ENCODE results near the gene WNT7B.

WNT7B gene

DNA sequence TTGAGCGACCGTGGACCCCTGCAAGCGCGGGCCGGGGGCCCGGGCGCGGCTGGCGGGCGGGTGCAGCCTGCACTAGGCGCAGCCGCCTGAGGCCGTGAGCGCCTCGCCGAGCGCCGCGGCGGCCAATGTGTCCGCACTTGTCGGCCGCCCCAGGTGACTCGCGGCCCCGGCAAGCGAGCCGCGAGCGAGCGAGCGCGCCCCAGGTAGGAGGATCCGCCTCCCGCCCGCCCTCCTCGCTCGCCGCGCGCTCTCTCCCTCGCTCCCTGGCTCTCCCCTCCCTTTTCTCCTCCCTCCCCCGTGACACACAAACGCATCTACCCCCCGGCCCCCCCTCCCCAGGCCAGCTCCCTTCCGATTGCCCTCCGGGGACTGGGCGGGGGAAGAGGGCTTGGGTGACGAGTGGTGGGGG is at the start of gene WNT7B:
Gene WNT7B (minus strand): TSS at position 160 of the 409 bp plus-strand sequence. CDS start 408 bp downstream, outside the sequence.
- no peak for DNase-seq (ENCODE audit: low read depth in 3 of 3)

GRCh38 chr22:46025973-46026898 is 49.3 kb upstream of the WNT7B start:
- no peak for DNase-seq (ENCODE audit: low read depth in 3 of 3)

GRCh38 chr22:46025225-46025972 is 48.4 kb upstream of the WNT7B start:
- DNase-seq (ENCODE audit: low read depth in 3 of 3), result no peak

DNA sequence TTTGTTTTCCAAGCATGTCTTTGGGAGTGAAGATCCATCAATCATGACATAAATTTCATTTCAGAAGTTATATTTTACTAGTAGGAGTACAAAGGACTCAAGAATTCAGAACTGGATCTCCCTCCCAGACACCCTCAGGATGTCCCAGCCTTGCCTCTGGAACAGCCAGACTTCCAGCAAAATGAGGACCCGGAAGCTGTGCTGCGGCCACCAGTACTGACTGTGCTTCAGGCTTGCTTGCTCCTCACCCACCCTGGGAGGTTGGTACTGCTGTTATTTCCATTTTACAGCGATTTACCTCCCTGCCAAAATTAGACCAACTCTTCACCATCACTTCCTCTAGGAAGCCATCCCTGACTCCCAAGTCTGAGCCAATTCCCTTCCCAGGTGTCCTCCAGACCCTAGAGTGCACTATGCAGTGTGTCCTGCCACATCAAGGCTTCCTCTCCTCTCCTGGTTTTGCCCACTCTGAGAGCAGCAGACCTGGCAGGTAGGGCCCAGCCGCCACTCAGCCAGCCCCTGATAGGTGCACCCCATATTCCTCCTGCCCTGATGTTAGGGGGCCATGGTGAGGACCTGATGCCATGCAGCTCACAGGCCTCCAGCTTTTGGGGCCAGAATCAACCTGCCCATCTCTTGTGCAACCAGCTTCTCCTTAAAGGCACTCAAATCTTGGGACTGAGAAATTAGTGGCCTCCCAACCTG is 47.3 kb upstream of the WNT7B start:
- no peak for DNase-seq (ENCODE audit: low read depth in 3 of 3)

DNA sequence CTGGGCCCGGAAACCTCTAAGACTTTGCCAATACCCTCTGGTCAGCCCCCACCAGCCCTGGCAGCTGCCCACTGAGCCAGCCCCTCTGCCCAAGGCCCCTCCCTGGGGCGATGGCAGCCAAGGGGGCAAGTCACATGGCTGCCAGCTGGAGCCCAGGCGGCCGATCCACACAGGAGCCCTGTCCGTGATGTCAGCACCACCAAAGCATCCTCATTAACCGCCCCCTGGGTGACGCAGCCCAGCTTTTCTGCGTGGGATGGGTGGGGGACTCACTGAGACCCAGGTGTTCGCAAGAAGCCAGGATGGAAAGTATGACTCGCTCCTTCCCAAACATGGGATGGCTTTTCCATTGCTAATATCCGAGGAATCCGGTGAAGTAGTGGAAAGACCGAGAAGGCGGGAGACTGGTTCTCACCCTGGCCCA is 46.6 kb upstream of the WNT7B start:
- no peak for DNase-seq (ENCODE audit: low read depth in 3 of 3)

- DNase-seq (ENCODE audit: low read depth in 3 of 3), result no peak
Measured at GRCh38 chr22:46022881-46023512, 46.0 kb upstream of the WNT7B start.

GRCh38 chr22:46021577-46021976 is 44.6 kb upstream of the WNT7B start:
- no peak for DNase-seq (ENCODE audit: low read depth in 3 of 3)

- DNase-seq (ENCODE audit: low read depth in 3 of 3), result no peak
Measured at GRCh38 chr22:46019351-46019750, 42.4 kb upstream of the WNT7B start.

- no peak for DNase-seq (ENCODE audit: low read depth in 3 of 3)
Measured at GRCh38 chr22:46018859-46019258, 41.9 kb upstream of the WNT7B start.

- no peak for DNase-seq (ENCODE audit: low read depth in 3 of 3)
Measured at GRCh38 chr22:46017166-46017565, 40.2 kb upstream of the WNT7B start.

DNA sequence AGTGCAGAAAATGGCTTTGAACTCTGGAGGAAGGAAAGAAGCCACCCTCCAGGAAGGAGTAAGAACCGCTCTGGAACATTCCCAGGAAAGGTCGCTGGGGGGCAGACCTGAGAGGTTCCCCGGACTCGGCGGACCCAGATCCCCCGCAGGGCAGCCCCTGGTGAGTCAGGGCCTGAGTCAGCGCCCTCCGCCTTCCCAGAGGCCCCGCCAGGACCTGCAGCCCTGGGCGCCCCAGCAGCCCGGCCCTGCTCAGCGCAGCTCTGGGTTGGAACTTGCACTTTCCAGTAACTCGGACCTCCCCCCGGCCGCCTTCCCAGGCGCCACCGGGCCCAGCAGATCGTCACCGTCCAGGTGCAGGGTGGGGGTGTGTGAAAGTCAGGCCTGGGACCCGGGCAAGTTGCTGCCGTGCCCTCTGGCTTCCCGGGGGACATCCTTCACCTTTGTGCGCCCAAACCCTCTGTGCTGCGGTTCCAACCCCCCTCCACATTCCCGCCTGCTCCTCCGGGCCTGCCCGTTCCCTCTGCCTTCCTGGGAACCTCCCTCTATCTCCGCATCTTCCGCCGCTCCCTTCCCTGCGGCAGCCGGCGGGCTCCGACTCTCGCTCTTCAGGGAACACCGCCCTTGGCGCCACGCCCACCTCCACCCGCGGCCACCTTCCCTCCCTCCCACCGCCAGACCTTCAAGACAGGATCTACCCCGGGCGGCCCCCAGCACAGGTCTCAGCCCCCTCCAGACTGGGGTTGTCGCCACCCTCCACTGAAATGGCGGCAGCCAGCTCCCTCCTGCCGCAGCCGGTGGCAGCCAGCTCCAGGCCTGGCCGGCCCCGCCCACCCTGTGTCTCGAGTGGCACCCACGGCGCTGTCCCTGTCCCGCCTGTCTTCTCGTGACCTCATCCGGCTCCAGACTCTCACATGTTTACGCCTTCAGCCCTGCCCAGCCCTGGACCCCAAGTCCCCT is 36.8 kb upstream of the WNT7B start:
- DNase-seq (ENCODE audit: low read depth in 3 of 3), result peak; percentile 85 to 89 (median 85)

GRCh38 chr22:46012881-46013281 is 35.9 kb upstream of the WNT7B start:
- no peak for DNase-seq (ENCODE audit: low read depth in 3 of 3)

- no peak for DNase-seq (ENCODE audit: low read depth in 3 of 3)
Measured at GRCh38 chr22:46012182-46012880, 35.4 kb upstream of the WNT7B start.

DNA sequence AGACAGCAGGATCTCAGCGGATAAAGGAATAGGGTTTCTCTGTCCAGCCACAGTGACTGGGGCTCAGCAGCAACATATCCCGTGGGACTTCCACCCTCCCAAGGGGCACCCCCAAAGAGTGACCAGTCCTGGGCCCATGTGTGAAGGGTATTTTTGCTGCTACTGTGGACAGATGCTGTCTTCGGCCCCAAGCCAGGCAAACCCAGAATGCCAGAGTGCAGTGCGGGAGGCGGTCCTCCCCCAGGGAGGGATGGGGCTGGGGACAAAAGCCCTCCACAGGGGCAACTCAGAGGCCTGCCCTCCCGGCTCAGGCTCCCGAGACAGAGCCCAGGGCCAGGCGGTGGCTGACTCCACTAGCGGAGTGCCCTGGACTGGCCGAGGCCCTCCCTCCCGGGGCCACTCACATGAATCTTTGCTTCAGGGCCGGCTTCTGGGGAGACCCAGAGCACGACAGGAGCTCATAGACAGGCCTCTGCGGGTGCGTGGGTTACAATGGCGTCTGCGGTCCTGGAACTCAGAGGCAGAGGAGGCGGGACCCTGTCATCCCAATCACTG is 34.7 kb upstream of the WNT7B start:
- no peak for DNase-seq (ENCODE audit: low read depth in 3 of 3)

- no peak for DNase-seq (ENCODE audit: low read depth in 3 of 3)
Measured at GRCh38 chr22:46010951-46011626, 34.1 kb upstream of the WNT7B start.

DNA sequence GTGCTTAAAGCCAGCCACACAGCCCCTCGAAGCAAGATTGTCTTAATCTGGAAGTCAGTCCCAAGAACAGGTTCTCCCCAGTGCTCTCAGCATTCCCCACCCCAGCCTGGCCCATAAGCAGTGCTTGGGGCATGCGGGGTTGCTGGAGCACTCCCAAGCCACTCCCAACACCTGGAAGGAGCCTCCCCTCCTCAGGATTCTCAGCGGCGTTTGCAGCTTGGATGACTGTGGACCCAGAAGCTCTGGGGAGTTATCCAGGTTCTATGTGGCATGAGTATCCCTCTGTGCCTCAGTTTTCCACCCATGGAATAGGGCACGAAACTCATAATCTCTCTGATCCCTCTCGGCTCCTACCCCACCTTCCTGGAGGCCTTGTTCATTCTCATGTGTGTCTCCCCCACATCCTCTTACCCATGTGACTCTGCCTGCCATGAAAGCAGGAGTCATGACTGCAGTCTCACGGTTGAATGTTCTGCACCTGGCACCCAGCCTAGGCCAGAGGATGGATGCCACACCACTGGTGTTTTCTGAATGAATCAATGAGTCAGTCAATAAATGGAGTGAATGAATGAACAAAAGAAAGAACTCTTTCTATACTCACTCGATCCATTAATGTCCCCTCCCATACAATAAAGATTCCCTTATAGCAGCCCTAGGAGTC is 33.4 kb upstream of the WNT7B start:
- no peak for DNase-seq (ENCODE audit: low read depth in 3 of 3)

DNA sequence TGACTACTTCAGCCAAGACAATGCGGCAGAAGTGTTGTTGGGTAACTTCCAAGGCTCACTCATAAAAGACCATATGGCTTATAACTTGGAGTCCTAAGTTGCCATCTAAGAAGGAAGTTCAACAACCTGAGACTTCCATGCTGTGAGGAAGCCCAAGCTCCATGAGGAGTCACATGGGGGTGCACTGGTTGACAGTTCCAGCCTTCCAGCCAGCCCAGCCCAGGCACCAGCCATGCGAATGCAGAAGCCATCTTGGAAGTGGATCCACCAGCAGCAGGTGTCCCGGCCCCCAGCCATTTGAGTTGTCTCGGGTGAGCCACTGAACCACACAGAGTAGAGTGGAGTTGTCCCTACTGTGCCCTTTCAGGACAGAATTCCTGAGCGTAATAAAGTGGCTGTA is 32.8 kb upstream of the WNT7B start:
- no peak for DNase-seq (ENCODE audit: low read depth in 3 of 3)

DNA sequence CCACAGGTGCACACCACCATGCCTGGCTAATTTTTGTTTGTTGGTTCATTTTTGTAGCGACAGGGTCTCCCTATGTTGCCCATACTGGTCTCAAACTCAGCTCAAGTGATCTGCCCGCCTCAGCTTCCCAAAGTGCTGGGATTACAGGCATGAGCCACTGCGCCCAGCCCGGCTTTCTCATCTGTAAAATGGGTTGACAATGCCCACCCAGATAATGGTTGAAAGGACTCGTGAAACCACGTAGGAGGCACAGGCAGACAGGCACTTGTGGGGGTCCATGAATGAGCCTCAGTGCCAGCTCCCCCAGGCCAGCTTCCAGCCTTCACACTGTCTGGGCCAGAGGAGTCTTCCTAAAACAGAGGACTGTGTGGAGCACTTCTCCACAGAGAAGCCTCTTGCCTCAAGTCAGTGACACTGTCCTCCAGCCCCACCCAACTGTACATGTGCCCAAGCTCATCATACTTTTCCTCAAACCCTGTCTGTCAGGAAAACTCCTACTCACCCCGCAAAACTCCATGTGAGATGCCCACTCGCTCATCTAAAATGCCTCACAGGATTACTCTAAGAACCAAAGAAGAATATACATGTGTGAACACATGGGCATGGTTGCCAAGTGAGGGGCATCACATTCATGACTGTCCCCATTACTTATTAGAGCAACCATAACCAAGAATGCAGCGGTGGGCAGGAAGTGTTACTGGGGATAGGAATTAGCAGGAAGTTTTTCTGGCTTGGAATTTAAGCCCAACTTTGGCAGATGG is 32.1 kb upstream of the WNT7B start:
- no peak for DNase-seq (ENCODE audit: low read depth in 3 of 3)
